ENCODE results near the gene ADGRL3.

DNA sequence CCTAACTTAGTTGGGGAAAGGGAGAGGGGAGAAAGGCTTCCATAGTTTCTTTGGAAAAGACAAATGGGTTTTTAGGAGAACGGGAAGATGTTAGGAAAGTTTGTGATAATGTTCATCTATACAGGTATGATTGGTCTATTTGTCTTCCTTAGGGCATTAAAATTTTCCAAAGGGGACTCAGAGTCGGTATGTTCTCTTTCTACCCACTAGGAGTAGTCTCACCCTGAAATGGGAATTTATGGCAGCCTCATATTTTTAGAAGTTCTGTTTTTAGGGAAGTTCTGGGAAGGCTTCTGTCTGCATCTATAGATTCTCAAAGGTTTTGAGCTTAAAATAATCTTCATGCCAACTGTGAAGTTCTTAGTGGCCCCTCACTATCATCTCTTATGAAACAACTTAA, 637.3 kb downstream of the ADGRL3 start:
- TF ChIP-seq, protein P1, sequence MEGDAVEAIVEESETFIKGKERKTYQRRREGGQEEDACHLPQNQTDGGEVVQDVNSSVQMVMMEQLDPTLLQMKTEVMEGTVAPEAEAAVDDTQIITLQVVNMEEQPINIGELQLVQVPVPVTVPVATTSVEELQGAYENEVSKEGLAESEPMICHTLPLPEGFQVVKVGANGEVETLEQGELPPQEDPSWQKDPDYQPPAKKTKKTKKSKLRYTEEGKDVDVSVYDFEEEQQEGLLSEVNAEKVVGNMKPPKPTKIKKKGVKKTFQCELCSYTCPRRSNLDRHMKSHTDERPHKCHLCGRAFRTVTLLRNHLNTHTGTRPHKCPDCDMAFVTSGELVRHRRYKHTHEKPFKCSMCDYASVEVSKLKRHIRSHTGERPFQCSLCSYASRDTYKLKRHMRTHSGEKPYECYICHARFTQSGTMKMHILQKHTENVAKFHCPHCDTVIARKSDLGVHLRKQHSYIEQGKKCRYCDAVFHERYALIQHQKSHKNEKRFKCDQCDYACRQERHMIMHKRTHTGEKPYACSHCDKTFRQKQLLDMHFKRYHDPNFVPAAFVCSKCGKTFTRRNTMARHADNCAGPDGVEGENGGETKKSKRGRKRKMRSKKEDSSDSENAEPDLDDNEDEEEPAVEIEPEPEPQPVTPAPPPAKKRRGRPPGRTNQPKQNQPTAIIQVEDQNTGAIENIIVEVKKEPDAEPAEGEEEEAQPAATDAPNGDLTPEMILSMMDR (conservative IDR thresholded peaks at IDR 0.05; ENCODE audit: low read length): no peak
- TF ChIP-seq EZH2phosphoT487 (IDR thresholded peaks at IDR 0.05; ENCODE audit: borderline replicate concordance, low read depth, low read length): no peak

All from OCI-LY7 (cell line).